Activated T-cell treated with anti-CD3 and anti-CD28 coated beads, Interleukin-2, amount 50 U/mL, for 4 hours (primary cell): ENCODE results near the gene ARNT2. TPM values are rescaled to one million over a fixed set of nuclear protein-coding genes. Genes with fewer than 3 reads are reported as not detected.

Source experiments
- ATAC-seq, 2 donors: fragments of 200-7000 bp; cut with Tn5 transposase; one replicate each; pipeline ENCODE4 v1.10.0; 2021
- DNase-seq: peaks from one replicate; pipeline ENCODE4 v3.0.0-alpha.2; 2020
- H3K27me3 Mint-ChIP-seq: one replicate; pipeline ENCODE4 v1.8.0; 2021; ENCODE audit warnings: low read depth, mixed read lengths
- H3K36me3 Mint-ChIP-seq: one replicate; pipeline ENCODE4 v1.8.0; 2022; ENCODE audit warnings: mixed read lengths; ENCODE audit not compliant: insufficient read depth
- H3K4me1 Mint-ChIP-seq: one replicate; pipeline ENCODE4 v1.8.0; 2021; ENCODE audit warnings: low read depth, mixed read lengths
- H3K4me3 Mint-ChIP-seq: one replicate; pipeline ENCODE4 v1.8.0; 2021; ENCODE audit warnings: mild to moderate bottlenecking, moderate library complexity, mixed read lengths
- H3K9me3 Mint-ChIP-seq: one replicate; pipeline ENCODE4 v1.8.0; 2021; ENCODE audit warnings: mixed read lengths
- total RNA-seq, 3 donors: library from RNA; stranded (reverse); gene quantifications; one replicate each; pipeline ENCODE4 v1.2.1, GENCODE V29; 2021

The ARNT2 gene
- total RNA-seq, 3 donors from 2014 or later, result 0.11 to 0.15 TPM; not detected in 1

- Mint-ChIP-seq H3K4me1 (no peaks in the 10 kb centered on the region), H3K36me3 (no peaks in the 10 kb centered on the region), H3K9me3 (peaks cover 9% of the 10 kb centered on the region), H3K27me3 (peaks cover 19% of the 10 kb centered on the region), H3K4me3 (no peak overlapping the region)
- no peak for ATAC-seq
- DNase-seq, result no peak
Observed at GRCh38 chr15:80531796-80532195, 127.6 kb downstream of the ARNT2 start.

GRCh38 chr15:80533790-80534333 is 129.7 kb downstream of the ARNT2 start:
- no peak overlapping the region for H3K4me3 Mint-ChIP-seq
- no peak for ATAC-seq
- H3K4me1 Mint-ChIP-seq, result no peaks in the 10 kb centered on the region
- no peaks in the 10 kb centered on the region for H3K36me3 Mint-ChIP-seq
- DNase-seq, result no peak
- H3K9me3 Mint-ChIP-seq, result peaks cover 9% of the 10 kb centered on the region
- H3K27me3 Mint-ChIP-seq, result peaks cover 23% of the 10 kb centered on the region

- no peak overlapping the region for H3K4me3 Mint-ChIP-seq
- peaks cover 20% of the 10 kb centered on the region for H3K27me3 Mint-ChIP-seq
- DNase-seq (no peak), ATAC-seq (no peak)
- H3K4me1 Mint-ChIP-seq, result no peaks in the 10 kb centered on the region
- no peaks in the 10 kb centered on the region for H3K36me3 Mint-ChIP-seq
- peaks cover 12% of the 10 kb centered on the region for H3K9me3 Mint-ChIP-seq
Observed at GRCh38 chr15:80536231-80536630, 132.0 kb downstream of the ARNT2 start.

- ATAC-seq (no peak), DNase-seq (no peak)
- H3K36me3 Mint-ChIP-seq, result no peaks in the 10 kb centered on the region
- peaks cover 17% of the 10 kb centered on the region for H3K27me3 Mint-ChIP-seq
- H3K4me3 Mint-ChIP-seq, result no peak overlapping the region
- H3K4me1 Mint-ChIP-seq, result no peaks in the 10 kb centered on the region
- peaks cover 12% of the 10 kb centered on the region for H3K9me3 Mint-ChIP-seq
Observed at GRCh38 chr15:80536716-80537115, 132.5 kb downstream of the ARNT2 start.

GRCh38 chr15:80545078-80545477 is 140.9 kb downstream of the ARNT2 start:
- H3K9me3 Mint-ChIP-seq, result peaks cover 3% of the 10 kb centered on the region
- ATAC-seq, result no peak
- H3K27me3 Mint-ChIP-seq, result peaks cover 17% of the 10 kb centered on the region

GRCh38 chr15:80547264-80547663 is 143.1 kb downstream of the ARNT2 start:
- Mint-ChIP-seq H3K9me3 (no peaks in the 10 kb centered on the region), H3K4me1 (no peaks in the 10 kb centered on the region), H3K27me3 (peaks cover 19% of the 10 kb centered on the region), H3K36me3 (no peaks in the 10 kb centered on the region), H3K4me3 (no peak overlapping the region)
- DNase-seq, result no peak
- ATAC-seq, result no peak

More at GRCh38 chr15:80545078-80545477, 140.9 kb downstream of the ARNT2 start:
- DNase-seq, result no peak
- no peaks in the 10 kb centered on the region for H3K4me1 Mint-ChIP-seq
- H3K36me3 Mint-ChIP-seq, result no peaks in the 10 kb centered on the region
- H3K4me3 Mint-ChIP-seq, result no peak overlapping the region

GRCh38 chr15:80549191-80549590 is 145.0 kb downstream of the ARNT2 start:
- no peaks in the 10 kb centered on the region for H3K9me3 Mint-ChIP-seq
- no peak overlapping the region for H3K4me3 Mint-ChIP-seq
- DNase-seq (no peak), ATAC-seq (no peak)
- H3K27me3 Mint-ChIP-seq, result peaks cover 23% of the 10 kb centered on the region
- H3K36me3 Mint-ChIP-seq, result no peaks in the 10 kb centered on the region
- H3K4me1 Mint-ChIP-seq, result no peaks in the 10 kb centered on the region

GRCh38 chr15:80549654-80550053 is 145.5 kb downstream of the ARNT2 start:
- Mint-ChIP-seq H3K36me3 (no peaks in the 10 kb centered on the region), H3K9me3 (no peaks in the 10 kb centered on the region), H3K4me3 (no peak overlapping the region), H3K4me1 (no peaks in the 10 kb centered on the region), H3K27me3 (peaks cover 23% of the 10 kb centered on the region)
- DNase-seq (no peak), ATAC-seq (no peak)

- Mint-ChIP-seq H3K27me3 (peaks cover 25% of the 10 kb centered on the region), H3K4me1 (no peaks in the 10 kb centered on the region), H3K9me3 (no peaks in the 10 kb centered on the region), H3K36me3 (no peaks in the 10 kb centered on the region), H3K4me3 (no peak overlapping the region)
- DNase-seq (no peak), ATAC-seq (no peak)
Observed at GRCh38 chr15:80550219-80550907, 146.2 kb downstream of the ARNT2 start.

GRCh38 chr15:80550908-80551260 is 146.7 kb downstream of the ARNT2 start:
- no peak overlapping the region for H3K4me3 Mint-ChIP-seq
- H3K4me1 Mint-ChIP-seq, result no peaks in the 10 kb centered on the region
- peaks cover 24% of the 10 kb centered on the region for H3K27me3 Mint-ChIP-seq
- no peaks in the 10 kb centered on the region for H3K36me3 Mint-ChIP-seq
- no peak for DNase-seq
- ATAC-seq, result no peak
- no peaks in the 10 kb centered on the region for H3K9me3 Mint-ChIP-seq

GRCh38 chr15:80551348-80551747 is 147.2 kb downstream of the ARNT2 start:
- H3K4me1 Mint-ChIP-seq, result no peaks in the 10 kb centered on the region
- no peaks in the 10 kb centered on the region for H3K9me3 Mint-ChIP-seq
- no peaks in the 10 kb centered on the region for H3K36me3 Mint-ChIP-seq
- DNase-seq (no peak), ATAC-seq (no peak)
- peaks cover 21% of the 10 kb centered on the region for H3K27me3 Mint-ChIP-seq
- no peak overlapping the region for H3K4me3 Mint-ChIP-seq

- Mint-ChIP-seq H3K4me3 (no peak overlapping the region), H3K36me3 (no peaks in the 10 kb centered on the region), H3K9me3 (no peaks in the 10 kb centered on the region), H3K4me1 (no peaks in the 10 kb centered on the region), H3K27me3 (peaks cover 20% of the 10 kb centered on the region)
- no peak for DNase-seq
- no peak for ATAC-seq
Observed at GRCh38 chr15:80554560-80554959, 150.4 kb downstream of the ARNT2 start.

GRCh38 chr15:80556694-80557367 is 152.6 kb downstream of the ARNT2 start:
- Mint-ChIP-seq H3K9me3 (no peaks in the 10 kb centered on the region), H3K4me1 (no peaks in the 10 kb centered on the region)

GRCh38 chr15:80557441-80558234 is 153.5 kb downstream of the ARNT2 start:
- no peak for ATAC-seq
- H3K4me1 Mint-ChIP-seq, result no peaks in the 10 kb centered on the region
- no peak overlapping the region for H3K4me3 Mint-ChIP-seq
- no peak for DNase-seq
- no peaks in the 10 kb centered on the region for H3K9me3 Mint-ChIP-seq
- H3K36me3 Mint-ChIP-seq, result no peaks in the 10 kb centered on the region
- H3K27me3 Mint-ChIP-seq, result peaks cover 20% of the 10 kb centered on the region

More at GRCh38 chr15:80556694-80557367, 152.6 kb downstream of the ARNT2 start:
- no peaks in the 10 kb centered on the region for H3K36me3 Mint-ChIP-seq
- no peak overlapping the region for H3K4me3 Mint-ChIP-seq
- H3K27me3 Mint-ChIP-seq, result peaks cover 23% of the 10 kb centered on the region
- DNase-seq (no peak), ATAC-seq (no peak)
